GM21390 (cell line): ENCODE data around the gene MEGF6.

Experiments
- ATAC-seq: cut with Tn5 transposase; IDR thresholded peaks from one replicate; pipeline ENCODE4 v1.9.1; 2021; ENCODE audit not compliant: unreplicated experiment

Gene MEGF6

DNA sequence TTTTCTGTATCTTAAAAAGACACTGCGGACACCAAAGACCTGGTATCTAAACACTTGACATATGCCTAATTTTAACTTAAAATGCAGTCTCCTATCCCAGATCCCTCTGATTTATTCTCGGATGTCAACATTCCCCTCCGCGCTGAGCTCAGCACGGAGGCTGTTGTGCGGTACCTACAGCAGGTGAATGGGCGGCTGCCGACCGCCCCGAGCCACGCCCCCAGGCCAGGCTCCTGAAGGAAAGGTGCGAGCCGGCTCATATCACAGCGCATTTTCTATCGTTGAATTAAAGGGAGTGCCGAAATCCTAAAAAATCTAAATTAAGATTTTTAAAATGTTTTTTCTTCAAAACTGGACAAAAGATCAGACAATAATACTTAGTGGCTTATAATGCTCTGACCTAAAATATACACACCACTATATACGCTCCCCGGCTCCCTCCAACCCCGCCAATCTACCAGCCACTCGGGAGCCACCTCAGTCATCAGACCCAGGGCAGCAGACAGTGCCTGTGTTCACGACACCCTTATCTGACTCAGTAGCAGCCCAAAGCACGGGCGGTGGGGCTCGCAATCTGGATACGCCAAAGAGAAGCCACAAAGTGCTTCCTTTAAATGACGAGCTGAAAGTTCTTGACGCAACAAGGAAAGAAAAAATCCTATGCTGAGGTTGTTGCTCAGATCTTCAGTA, 34.5 kb upstream of the MEGF6 start:
- ATAC-seq, result no peak

DNA sequence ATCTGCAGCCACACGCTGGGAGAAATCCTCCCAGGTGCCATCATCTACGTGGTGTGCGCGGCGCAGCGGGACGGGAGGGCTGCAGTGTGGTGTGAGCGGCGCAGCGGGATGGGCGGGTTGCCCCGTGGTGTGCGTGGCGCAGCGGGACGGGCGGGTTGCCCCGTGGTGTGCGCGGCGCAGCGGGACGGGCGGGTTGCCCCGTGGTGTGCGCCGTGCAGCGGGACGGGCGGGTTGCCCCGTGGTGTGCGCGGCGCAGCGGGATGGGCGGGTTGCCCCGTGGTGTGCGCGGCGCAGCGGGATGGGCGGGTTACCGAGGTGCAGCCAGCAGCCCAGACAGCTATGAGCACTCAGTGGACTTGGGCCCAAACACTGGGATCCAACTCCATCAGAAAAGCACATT, 33.9 kb upstream of the MEGF6 start:
- ATAC-seq, result no peak

DNA sequence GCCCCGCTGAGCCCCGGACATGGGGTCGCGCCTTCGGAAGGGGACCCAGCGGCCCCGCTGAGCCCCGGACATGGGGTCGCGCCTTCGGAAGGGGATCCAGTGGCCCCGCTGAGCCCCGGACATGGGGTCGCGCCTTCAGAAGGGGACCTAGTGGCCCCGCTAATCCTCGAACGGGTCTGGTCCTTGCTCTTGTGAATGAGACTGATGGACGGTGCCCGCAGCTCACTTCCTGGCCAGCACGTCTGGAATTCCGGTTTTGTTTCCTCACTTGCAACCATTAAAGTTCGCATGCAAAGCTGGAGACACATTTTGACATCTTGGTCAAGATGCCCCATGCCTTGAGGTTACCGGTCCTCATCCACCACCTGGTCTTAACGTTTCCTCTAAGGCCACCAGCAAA, 33.0 kb upstream of the MEGF6 start:
- no peak for ATAC-seq

DNA sequence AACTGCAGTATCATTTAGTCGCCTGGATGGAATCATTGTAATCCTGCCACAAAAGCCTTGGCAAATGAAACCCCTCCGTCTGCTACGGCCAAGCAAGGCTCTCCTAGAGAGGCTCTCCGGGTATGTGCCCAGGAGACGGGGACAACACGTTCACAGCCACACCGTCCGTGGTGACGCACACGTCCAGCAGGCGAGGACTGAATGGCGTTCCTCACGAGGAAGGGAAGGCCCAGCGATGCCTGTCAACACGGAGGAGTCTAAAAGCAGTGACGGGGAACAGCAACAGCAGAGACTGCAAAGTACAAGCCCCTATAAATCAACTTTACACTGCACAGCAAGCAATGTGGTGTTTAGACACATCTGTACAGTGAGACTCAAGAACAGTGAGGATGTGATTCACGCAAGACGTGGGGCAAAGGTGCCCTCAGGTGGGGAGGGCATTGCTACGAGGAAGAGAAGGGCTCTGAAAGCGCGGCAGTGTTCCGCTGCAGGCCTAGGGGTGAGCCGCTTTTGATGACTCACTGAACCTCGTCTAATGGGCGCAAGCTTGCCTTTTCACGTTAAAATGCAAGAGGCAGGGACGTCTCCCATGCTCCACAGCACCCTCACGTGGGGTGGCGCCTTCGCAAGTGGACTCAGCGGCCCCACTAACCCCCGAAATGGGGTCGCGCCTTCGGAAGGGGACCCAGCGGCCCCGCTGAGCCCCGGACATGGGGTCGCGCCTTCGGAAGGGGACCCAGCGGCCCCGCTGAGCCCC, 31.8 kb upstream of the MEGF6 start:
- ATAC-seq, result no peak

DNA sequence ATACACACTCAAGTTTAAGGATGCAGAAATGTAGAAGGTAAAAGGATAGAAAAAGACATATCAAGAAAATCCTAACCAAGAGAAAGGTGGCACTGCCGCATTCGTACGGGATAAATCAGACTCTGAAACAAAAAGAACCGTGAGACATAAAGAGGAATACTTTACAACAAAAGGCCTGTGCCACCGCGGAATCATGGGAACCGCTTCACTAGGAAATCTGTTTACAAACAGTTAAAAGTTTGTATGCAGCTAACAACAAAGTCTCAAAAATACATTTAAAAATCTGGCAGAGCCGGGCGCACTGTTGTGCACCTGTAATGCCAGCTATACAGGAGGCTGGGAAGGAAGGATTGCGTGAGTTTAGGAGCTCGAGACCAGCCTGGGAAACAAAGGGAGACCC, 30.5 kb upstream of the MEGF6 start:
- no peak for ATAC-seq

DNA sequence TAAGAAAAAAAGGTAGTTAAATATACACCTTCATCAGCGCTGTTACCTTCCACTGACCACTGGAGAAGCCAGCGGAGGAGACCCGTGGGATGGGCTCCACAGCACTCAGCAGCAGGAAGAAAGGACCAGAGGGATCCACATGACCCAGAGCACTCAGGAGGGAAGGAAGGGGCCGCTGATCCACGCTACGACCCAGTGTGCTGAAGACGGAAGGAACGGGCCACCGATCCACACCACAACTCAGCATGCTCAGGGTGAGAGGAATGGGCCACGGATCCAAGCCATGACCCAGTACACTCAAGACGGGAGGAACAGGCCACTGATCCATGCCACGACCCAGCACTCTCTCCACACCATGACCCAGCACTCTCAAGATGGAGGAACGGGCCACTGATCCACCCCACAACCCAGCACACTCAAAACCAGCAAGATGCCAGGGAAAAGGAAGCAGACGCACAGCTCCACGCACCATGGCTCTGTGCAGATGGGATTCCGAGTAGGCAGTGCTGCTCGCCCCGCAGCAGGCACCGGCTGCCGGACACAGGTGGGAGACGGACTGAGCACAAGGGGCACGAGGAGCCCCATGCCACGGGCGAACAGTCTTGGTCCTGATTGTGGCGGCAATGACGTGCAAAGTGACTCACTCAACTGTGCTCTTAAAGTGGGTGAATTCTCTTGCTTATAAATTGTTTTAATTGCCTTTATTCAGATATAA, 29.9 kb upstream of the MEGF6 start:
- ATAC-seq, result no peak

DNA sequence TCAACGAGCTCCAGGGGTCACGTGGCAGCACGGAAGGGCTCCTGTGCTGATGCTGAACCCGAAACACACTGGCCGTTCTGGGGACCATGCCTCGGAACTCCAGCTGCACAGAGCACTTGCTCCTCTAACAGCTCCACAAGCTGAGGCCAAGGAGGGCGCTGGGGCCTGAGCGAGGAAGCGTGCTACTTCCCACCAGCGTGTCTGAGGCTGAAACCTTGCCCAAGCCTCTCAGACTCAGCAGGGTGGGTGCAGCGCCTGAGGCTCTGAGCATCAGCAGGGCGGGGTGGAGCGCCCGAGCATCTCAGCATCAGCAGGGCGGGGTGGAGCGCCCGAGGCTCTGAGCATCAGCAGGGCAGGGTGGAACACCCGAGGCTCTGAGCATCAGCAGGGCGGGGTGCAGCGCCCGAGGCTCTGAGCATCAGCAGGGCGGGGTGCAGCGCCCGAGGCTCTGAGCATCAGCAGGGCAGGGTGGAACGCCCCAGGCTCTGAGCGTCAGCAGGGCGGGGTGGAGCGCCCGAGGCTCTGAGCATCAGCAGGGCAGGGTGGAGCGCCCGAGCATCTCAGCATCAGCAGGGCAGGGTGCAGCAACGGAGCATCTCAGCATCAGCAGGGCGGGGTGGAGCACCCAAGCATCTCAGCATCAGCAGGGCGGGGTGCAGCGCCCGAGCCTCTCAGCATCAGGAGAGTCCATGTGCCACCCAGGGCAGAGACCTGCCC, 29.0 kb upstream of the MEGF6 start:
- no peak for ATAC-seq

DNA sequence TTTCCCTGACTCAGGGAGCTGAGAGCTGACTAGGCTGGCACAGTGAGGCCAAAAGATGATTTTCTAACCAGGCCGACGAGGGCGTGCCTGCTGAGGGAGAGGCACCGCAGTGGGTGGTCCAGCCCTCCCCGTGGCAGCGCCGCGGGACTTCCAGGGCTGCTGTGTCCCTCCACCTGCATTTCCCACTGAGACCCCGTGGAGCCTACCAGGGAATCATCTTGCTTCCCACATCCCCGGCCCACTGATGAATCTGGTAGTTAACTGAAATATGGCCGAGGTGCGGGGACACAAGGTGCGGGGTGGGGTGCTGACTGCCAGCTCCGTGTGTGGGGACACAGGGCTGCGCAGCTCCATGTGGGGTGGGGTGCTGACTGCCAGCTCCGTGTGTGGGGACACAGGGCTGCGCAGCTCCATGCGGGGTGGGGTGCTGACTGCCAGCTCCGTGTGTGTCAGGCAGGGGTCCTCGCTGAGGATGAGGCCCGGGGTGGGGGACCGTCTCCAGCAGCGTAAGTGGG, 28.1 kb upstream of the MEGF6 start:
- no peak for ATAC-seq

DNA sequence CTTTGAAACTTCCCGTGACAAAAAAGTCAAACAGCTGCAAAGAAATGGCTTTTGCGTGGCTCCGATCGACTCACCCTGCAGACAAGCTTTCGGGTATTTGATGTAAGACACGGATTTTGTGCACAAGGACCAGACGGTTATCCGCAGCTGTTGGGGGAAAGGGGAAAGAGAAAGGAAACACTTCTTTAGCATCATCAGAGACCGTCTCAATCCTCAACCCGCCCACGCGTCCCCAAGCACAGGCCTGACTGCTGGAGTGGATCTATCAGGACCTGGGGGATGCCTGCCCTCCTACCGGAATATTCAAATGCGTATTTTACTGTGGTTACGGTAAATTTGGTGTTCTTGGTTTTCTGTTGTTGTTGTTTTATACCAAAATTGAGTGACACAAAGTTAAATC, 27.4 kb upstream of the MEGF6 start:
- no peak for ATAC-seq

DNA sequence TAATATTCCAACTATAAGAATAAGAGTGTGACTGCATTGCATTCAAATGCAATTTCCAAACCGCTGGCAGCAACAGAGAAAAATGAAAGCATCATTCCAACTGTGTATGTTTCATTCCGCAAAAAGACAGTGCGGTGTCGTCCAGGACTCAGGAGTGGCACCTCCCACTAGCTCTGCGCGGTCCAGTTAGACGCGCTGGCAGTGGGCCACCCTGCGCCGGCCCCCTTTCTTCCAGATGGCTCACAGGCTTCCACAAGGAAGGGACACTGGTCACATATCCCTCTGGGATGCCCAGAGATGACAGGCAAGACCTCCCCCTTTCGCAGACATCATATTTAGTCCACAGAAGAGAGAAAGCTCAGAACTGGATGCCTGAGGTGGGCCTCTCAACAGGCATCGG, 26.7 kb upstream of the MEGF6 start:
- no peak for ATAC-seq

DNA sequence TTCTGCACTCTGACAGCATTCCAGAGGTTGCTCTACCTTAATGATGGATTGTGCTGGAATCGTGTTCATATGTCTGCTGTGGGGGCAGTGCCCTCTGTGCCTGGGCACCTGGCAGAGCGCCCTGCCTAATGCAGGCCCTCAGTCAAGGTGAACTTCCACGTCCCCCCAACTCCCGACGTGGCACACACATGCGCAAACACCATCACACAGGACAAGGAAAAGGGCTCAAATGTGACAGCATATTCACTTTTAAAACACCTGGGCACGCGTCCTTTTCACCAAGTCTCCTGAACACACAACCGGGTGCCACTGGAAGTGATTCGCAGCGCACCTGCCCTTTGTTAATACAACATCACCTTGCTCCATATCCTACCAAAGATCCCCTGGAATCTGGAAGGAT, 25.2 kb upstream of the MEGF6 start:
- no peak for ATAC-seq

DNA sequence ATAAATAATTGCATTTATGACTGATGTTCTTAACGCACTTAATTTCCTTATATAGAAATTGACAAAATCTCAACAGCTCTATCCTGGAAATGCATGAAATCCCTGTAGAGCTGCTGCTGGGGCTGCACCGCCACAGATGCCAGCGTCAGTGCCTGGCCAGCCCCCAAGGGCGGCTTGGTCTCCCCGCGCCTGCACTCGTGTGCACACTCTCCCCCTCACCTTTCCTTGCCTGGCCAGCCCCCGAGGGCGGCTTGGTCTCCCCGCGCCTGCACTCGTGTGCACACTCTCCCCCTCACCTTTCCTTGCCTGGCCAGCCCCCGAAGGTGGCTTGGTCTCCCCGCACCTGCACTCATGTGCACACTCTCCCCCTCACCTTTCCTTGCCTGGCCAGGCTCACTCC, 24.8 kb upstream of the MEGF6 start:
- ATAC-seq, result no peak

DNA sequence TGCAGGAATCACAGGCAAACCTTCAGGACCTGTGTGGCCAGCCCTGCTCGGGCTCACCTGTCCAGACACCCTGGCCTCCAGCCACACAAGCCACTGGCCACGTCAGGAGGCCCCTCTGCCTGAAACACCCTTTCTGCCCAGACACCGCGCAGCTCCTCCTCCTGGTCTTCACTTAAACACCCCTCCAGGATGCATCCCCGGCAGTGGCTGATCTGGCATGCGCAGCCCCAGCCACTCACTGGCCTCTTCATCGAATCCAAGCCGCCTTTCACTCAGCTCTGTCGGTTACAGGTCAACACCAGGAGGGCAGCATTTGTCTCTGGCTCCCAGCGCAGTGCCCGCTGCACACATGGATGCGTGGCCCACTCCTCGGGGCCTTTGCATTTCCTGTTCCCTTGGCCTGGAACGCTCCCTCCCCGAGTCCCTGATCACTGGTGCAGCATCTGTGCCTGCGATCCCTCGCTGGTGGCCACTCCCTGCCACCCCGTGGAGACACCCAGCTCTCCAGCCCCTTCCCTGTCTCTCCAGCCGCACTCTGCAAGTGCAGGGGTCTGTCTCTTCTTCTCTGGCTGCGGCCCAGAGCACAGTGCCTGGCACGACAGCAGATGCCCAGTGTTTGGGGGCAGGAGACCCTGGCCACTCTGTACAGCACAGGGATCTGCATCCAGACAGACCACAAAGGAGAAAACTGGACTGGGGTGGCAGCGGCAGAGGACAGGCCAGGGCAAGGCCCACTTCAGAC, 22.9 kb upstream of the MEGF6 start:
- no peak for ATAC-seq

DNA sequence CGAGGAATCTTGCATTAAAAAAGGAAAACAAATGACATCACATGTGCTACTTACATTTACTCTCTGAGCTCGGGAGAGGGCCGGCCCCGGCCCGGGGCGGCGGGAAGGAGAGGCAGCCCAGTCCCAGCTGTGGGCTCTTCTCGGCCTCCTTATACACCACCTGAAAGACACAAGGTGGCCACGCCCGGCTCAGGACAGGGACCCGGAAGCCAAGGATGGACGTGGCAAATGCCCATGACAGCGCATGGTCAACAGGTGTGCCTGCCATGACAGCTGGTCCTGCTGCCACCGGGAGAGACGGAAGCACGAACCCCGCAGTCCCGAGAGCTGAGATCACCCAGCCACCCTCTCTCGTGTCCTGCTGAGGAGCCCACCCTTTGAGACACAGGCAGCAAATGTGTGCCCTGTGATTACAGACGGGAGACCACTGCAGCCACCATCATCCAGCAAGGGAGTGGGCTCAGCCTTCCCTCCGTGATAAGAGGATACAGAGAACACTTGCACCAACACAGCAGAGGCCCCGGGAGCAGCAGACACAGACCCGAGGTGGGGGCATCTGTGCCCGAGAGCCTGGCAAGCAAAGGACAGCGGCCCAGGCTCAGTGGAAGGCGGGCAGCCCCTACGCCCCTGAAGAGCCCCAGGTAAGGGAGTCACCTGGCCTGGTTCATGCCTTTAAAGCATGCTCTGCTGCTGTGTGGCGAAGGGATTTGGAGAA, 22.2 kb upstream of the MEGF6 start:
- ATAC-seq, result no peak

DNA sequence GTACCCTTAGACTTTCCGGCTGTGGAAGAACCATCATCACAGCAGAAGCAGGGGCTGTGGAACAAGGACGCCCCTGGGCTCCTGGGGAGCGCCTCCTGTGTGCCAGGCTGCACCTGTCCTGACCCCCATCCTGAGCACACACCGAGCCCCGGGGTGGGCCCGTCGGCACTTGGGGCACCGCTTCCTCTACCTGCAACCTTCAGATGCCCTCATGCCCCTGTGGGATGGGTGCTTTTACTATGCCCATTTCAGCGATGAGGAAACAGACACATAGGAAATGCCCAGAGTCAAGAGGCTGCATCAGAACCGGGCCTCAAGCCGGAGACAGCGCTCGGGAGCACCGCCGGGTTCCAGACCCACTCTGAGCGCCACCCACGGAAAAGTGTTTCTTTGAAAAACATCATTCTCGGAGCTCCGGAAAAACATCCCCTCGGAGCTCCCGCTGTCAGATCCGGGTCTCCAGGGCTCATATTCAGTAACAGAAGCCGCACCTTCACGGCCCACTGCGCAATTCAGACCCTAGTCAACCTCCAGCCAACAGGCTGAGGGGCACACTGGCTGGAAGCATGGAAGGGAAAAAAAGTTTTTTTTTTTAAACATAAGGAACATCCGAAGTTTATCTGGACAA, 21.5 kb upstream of the MEGF6 start:
- ATAC-seq, result no peak

DNA sequence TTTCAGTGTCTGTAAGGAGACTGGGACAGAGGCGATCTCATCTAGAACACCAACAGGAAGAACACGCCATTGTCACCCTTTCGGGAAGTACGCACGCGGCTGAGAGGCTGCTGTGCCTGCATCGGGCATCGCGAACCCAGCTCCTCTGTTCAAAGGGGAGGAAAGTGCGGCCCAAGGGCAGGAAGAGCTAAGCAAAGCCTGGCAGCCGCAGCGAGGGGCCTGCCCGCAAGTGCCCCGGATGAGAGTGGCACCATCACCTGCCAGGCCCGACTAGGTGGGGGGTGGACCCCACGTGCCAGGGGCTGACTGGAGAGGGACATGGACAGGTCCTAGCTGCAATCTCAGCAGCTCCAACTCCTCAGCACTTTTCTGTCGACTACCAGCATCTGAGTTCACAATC, 21.0 kb upstream of the MEGF6 start:
- ATAC-seq, result no peak

DNA sequence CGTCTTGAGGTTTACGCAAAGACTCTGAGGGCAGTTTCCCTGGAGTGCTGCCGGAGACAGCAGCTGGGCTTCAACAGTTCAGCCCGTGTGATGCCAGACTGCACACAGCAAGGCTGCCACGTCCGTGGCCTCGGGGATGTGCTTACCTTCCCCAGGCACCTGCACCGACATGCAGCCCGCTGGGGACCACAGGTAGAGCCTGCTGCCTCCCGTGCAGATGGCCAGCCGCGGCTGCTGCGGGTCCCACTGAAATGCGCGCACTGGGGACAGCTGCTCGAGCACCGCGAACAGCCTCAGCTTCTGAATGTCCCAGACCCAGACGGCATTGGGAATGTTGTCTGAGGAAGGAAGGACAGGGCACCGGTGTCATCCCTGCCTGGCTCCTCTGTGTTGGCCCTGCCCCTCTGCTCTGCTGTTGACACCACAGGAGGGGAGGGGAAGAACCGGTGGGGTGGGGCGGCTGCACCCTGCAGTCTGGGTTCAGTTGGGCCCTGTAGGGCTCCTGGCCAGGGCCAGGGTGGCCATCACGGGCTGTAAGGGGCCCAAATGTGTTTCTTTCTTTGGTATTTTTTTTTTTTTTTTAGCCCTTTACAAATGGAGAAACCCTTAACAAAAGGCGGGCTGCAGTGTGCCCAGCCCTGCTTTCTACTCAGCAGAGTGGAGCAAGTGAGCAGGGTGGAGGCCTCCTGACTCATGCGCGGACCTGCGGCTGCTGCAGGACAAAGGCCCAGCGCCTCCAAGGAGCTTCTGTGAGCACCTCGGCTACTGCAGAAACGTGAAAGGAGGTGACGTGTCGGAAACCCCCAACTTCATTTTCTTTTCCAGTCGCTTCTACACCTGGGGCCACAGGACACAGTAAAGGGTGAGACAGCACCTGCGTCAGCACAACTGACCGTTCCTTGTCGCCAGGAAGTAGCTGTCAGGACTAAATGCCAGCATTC, 20.3 kb upstream of the MEGF6 start:
- ATAC-seq, result no peak

DNA sequence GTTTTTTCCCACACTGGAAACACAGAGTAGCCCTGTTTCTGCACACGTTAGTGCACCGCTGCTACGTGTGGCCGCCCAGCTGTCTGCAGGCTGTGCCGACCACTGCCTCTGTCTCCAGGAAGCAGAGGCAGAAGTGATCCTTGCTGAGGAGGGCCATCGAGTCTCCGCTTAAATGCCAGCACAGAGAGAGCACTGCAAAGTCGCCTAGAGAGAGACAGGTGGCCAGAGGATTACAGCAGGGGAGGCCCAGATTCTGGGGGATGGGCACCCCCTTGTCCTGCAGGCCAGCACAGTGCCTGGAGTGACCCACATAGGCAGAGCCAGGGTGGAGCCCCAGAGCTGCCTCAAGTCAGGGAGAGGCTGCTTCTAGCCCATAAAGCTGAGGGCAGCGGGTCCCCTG, 19.6 kb upstream of the MEGF6 start:
- no peak for ATAC-seq
